GM10266 (cell line): ENCODE data around the gene SRRM2.

Experiments
- DNase-seq: peaks from one replicate; pipeline ENCODE4 v3.0.0; 2012; ENCODE audit errors: extremely low spot score
- TF ChIP-seq, protein P1 (sequence below): IDR thresholded peaks from 2 replicates; pipeline ENCODE4 v1.5.1; 2012; ENCODE audit warnings: mild to moderate bottlenecking, low read depth; ENCODE audit not compliant: control insufficient read depth, insufficient read depth; ENCODE audit errors: missing control alignments

The SRRM2 gene

DNA sequence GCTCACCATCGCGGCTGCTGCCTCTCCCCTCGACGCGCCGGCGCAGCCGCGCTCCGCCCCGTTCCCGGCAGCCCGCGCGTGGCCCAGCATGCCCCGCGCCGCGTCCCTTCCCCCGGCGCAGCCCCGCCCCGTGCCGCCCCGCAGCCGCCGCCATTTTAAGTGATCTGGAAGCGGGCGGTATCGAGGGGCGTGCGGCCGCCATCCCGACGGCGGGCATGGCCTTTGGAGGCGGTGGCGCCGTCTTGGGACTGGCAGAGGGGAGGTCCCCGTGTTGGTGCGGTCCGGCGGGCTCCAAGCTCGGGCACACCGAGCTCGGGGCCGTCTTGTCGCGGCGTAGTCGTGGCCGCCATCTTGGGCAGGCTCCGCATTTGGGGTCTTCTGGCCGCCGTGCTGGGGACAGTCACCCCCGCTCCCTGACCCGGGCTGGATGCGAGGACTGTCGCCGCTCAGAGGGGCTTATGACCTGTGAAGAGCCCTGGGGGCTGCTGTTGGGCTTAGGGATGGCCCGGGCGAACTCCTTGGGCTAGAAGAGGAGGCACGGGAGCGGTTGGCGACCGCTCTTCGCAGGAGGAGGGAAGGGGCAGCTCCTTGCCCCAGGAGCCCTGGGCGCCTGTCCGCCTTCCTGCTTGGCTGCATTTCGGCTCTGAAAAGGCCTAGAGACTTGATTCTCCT is 24.9 kb downstream of the SRRM2 start, which contains the start of gene ELOB:
ELOB (minus strand) TSS at position 50 of the 672 bp plus-strand sequence; CDS start at position 9, 41 bp downstream.
- DNase-seq = peak; percentile 99
- TF ChIP-seq, protein P1, sequence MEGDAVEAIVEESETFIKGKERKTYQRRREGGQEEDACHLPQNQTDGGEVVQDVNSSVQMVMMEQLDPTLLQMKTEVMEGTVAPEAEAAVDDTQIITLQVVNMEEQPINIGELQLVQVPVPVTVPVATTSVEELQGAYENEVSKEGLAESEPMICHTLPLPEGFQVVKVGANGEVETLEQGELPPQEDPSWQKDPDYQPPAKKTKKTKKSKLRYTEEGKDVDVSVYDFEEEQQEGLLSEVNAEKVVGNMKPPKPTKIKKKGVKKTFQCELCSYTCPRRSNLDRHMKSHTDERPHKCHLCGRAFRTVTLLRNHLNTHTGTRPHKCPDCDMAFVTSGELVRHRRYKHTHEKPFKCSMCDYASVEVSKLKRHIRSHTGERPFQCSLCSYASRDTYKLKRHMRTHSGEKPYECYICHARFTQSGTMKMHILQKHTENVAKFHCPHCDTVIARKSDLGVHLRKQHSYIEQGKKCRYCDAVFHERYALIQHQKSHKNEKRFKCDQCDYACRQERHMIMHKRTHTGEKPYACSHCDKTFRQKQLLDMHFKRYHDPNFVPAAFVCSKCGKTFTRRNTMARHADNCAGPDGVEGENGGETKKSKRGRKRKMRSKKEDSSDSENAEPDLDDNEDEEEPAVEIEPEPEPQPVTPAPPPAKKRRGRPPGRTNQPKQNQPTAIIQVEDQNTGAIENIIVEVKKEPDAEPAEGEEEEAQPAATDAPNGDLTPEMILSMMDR = no peak

DNA sequence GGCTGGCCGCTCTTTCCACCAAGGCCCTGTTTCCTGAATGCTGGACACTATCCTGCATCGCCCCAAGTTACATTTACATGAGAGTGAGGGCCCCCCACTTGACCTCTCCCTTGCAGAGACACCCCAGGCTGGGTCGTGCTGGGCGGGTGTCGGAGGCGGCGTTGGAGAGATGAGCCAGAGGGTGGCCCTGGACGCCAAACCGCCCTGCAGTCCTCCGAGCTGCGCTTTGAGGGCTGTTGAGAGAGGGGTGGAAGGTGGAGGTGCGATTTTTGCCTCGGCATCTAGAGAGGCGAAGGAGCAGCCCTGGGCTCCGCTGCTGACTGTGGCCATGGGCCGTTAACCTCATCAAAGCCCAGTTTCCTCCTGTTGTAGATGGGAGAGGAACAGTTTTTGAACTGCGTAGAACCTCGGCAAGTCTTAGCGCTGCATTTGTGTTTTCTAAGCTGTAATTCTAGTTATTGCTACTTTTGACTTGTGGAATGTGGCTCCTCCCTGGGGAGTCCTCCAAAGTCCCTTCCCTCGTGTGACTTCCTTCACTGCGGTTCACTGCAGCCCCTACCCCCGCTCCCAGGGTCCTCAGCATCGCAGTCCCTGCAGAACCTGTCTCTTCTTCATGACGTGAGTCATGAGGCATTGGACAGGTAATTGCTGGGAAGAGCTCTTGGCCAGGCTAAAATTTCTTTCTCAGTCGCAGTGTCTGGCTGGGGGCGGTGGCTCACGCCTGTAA is 25.6 kb downstream of the SRRM2 start:
- no peak for DNase-seq
- TF ChIP-seq, protein P1 = no peak

DNA sequence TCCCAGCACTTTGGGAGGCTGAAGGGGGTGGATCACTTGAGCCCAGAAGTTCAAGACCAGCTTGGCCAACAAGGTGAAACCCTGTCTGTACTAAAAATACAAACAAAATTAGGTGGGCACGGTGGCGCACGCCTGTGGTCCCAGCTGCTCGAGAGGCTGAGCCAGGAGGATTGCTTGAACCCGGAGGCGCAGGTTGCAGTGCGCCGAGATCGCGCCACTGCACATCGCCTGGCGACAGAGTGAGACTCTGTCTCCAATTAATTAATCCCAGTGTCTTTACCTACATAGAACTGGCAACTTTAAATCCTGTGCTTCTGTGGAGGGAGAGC is 26.2 kb downstream of the SRRM2 start:
- no peak for DNase-seq
- TF ChIP-seq, protein P1 = no peak

DNA sequence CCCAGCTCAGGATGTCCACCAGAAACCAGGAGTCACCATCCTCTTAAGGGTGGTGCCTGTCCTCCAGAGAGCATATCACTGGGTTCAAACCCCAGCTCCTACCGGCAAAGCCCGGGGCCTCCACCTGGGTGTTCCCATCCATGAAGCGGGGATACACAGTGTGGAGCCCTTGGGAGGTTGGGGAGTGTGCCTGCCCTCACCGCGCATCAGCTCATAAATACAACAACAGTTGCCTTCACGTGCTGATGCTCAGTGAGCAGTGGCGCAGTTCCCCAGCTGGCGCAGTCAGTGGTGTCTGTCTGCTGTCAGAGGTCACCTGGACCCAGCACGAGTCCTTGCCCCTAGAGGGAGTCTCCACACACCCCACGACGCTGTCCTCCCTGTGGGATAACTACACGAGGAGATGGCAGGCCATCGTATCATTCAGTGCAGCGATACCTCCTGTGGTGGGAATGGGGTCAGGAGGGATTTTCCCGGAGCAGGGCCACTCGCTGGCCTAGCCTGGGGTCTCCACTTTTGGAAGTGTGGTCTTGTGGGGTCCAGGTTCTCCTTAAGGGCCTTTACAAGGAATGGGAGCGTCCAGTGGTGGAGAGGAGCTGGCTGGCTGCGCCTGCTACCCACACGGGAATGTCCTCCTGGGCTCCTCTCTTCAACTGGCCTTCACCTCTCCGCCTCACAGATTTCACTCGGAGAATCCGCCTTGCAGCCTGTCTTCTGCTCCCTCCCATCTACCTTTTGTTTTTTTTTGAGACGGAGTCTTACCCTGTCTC is 26.9 kb downstream of the SRRM2 start:
- DNase-seq = no peak
- TF ChIP-seq, protein P1 = no peak

DNA sequence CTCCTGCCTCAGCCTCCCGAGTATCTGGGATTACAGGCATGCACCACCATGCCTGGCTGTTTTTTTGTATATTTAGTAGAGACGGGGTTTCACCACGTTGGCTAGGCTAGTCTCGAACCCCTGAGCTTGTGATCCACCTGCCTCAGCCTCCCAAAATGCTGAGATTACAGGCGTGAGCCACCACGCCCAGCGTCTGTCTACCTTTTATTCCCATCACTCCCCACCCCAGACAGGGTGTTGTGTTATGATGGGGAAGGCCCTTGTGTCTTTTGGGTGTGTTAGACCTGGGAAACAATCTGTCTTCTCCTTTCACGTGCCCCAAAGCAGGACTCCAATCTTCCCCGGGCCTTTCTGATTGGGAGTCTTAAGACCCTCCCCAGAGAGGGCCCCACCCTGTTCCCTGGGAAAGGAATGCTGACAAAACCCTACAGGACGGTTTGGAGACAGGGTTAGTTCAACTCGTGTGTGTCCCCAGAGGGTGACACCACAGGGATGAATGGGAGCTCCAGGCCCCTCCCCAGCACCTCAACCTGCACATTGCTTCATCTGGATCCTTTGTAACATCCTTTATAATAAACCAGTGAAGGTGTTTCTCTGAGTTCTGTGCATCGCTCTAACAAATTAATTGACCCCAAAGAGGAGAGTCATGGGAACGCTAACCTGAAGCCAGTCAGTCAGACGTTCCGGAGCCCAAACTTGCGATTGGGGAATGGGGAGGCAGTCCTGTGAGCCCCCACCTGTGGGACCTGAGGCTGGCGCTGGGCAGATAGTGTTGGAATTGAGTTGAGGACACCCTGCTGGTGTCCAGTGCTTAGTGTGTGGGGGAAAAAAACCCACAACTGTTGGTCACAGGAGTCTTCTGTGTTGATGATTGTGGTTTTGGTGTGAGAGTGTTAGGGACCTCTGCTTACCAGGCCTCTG is 27.8 kb downstream of the SRRM2 start:
- TF ChIP-seq, protein P1 = no peak
- no peak for DNase-seq

DNA sequence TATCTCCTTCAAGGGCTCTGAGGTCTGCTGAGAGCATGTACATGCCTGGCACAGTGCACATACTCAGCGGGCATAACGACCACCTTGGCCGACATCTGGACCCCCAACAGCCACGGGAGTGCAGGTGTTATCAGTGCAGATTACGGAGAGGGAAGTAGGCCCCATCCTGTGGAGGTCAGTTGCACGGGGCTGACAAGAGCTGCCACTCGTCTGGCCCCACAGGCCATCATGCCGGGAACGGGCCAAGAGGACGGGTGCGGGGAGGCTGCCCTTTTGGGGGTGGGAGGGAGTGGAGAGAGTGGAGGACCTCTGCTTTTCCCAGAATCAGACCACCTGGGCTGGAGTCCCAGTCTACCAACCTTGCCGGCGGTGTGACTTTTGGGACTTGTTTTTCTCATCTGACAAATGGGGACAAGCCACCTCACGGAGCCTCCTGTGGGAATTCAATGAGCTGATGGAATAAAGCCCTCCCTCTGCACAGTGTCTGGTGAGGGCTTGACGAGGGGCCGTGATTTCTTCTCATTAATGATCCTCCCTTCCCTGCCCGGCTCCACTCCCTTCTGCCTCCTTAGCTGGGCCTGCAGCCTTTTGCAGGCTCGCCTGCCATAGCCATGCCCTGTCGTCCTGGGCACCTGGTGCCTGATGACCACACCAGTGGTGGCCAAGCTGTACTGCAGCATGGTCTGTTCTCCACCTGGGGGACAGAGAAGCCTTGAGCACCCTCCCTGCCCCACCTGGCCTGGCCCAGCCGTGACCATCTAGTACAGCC is 30.3 kb downstream of the SRRM2 start:
- DNase-seq = no peak
- TF ChIP-seq, protein P1 = no peak
